Left lung (tissue), 10 donors: ENCODE results near the gene NEIL3. TPM values are rescaled to one million over a fixed set of nuclear protein-coding genes. Genes with fewer than 3 reads are reported as not detected.

Source experiments
- ATAC-seq: fragments of 200-7000 bp; cut with Tn5 transposase; one replicate; pipeline ENCODE4 v1.9.1; 2020; ENCODE audit warnings: moderate library complexity
- DNase-seq, 4 donors: peaks; one replicate each; pipeline ENCODE4 v3.0.0-alpha.2; 2013 to 2020
- H3K27ac ChIP-seq, 2 donors: fragments of 200-600 bp; sonication (generic) in 1 of 2; one replicate each; pipeline versions ENCODE4 v1.5.0 to v1.8.0; 2020 to 2021
- H3K27me3 ChIP-seq, 2 donors: fragments of 200-600 bp; sonication (generic) in 1 of 2; one replicate each; pipeline versions ENCODE4 v1.5.0 to v1.8.0; 2020 to 2021
- H3K36me3 ChIP-seq, 2 donors: fragments of 200-600 bp; sonication (generic) in 1 of 2; one replicate each; pipeline versions ENCODE4 v1.5.0 to v1.8.0; 2020 to 2021
- H3K4me1 ChIP-seq, 2 donors: fragments of 200-600 bp; one replicate each; pipeline ENCODE4 v1.8.0; 2021
- H3K4me3 ChIP-seq, 2 donors: fragments of 200-600 bp; sonication (generic) in 1 of 2; one replicate each; pipeline versions ENCODE4 v1.5.0 to v1.8.0; 2020 to 2021; ENCODE audit warnings: mild to moderate bottlenecking in 1 of 2
- H3K9me3 ChIP-seq, 2 donors: fragments of 200-600 bp; sonication (generic) in 1 of 2; one replicate each; pipeline versions ENCODE4 v1.5.0 to v1.8.0; 2020 to 2021
- intact Hi-C, 2 donors: fragments of 100-400 bp; cut with DNase I; formaldehyde crosslinking; loops; one replicate each; pipeline versions ENCODE4 v1.11.2 to v1.14.2; 2022
- polyA plus RNA-seq, 6 donors: library from polyadenylated mRNA; unstranded; fragments of 120-200 nt; gene quantifications; one replicate each; pipeline ENCODE4 v1.2.1, GENCODE V29; 2013; ENCODE audit not compliant: insufficient read length in 6 of 6
- total RNA-seq, 2 donors: library from RNA; stranded (reverse); fragmentation: NEBNext Ultra II Directional; extraction: Animal tissue kit (Norgen Biotek cat#: 25700); gene quantifications; one replicate each; pipeline ENCODE4 v1.2.1, GENCODE V29; 2021
- TF ChIP-seq, protein P1 (sequence below), 2 donors: fragments of 200-600 bp; sonication (generic) in 1 of 2; IDR thresholded peaks; one replicate each; pipeline versions ENCODE4 v1.5.0 to v1.8.0; 2021; ENCODE audit warnings: antibody characterized with exemption in 2 of 2
- donor health status: DM: no; HTN: yes; CAD: no.
- donor health status: DM: no; HTN: no; CAD: no.

Gene NEIL3
- total and polyA plus RNA-seq, 8 donors, result 2.2 to 12.5 (median 5.5) TPM

DNA sequence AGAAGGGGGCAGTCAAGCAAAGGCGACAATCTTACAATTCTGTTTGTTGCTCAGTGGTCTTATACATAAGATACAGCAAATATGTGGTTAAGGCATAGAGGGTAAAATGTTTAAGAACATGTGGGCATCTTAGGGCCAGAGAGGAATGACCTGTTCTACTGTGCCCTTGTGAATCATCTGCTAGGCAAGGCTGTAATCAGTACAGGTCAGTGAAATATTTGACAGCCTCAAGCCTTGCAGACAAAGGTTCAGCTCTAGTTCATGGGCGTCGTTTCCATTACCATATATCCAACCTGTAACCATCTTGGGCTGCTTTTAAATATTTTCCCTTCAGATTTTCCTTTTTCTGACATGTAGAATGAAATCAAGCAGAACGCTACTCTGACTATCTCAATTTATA lies 95.3 kb downstream of the NEIL3 start:
- intact Hi-C loops, result no loop called here
- ATAC-seq (no peak), DNase-seq (no peak)
- Histone ChIP-seq H3K9me3 (no peaks in the 10 kb centered on the region), H3K36me3 (no peaks in the 10 kb centered on the region), H3K27me3 (no peaks in the 10 kb centered on the region), H3K4me3 (no peak overlapping the region), H3K4me1 (no peaks in the 10 kb centered on the region), H3K27ac (no peak overlapping the region)
- TF ChIP-seq, protein P1, sequence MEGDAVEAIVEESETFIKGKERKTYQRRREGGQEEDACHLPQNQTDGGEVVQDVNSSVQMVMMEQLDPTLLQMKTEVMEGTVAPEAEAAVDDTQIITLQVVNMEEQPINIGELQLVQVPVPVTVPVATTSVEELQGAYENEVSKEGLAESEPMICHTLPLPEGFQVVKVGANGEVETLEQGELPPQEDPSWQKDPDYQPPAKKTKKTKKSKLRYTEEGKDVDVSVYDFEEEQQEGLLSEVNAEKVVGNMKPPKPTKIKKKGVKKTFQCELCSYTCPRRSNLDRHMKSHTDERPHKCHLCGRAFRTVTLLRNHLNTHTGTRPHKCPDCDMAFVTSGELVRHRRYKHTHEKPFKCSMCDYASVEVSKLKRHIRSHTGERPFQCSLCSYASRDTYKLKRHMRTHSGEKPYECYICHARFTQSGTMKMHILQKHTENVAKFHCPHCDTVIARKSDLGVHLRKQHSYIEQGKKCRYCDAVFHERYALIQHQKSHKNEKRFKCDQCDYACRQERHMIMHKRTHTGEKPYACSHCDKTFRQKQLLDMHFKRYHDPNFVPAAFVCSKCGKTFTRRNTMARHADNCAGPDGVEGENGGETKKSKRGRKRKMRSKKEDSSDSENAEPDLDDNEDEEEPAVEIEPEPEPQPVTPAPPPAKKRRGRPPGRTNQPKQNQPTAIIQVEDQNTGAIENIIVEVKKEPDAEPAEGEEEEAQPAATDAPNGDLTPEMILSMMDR (IDR thresholded peaks at IDR 0.05), result no peak

GRCh38 chr4:177405508-177405907 lies 95.8 kb downstream of the NEIL3 start:
- no peaks in the 10 kb centered on the region for H3K36me3 ChIP-seq
- DNase-seq, result no peak
- no peak for ATAC-seq
- TF ChIP-seq, protein P1 (IDR thresholded peaks at IDR 0.05), result no peak
- H3K27ac ChIP-seq, result no peak overlapping the region
- no peak overlapping the region for H3K4me3 ChIP-seq
- intact Hi-C loops, result no loop called here
- H3K27me3 ChIP-seq, result no peaks in the 10 kb centered on the region
- H3K4me1 ChIP-seq, result no peaks in the 10 kb centered on the region
- H3K9me3 ChIP-seq, result no peaks in the 10 kb centered on the region

GRCh38 chr4:177408023-177408422 lies 98.3 kb downstream of the NEIL3 start:
- DNase-seq, result no peak
- H3K27me3 ChIP-seq, result no peaks in the 10 kb centered on the region
- H3K4me3 ChIP-seq, result no peak overlapping the region
- ATAC-seq, result no peak
- H3K27ac ChIP-seq, result no peak overlapping the region
- TF ChIP-seq, protein P1 (IDR thresholded peaks at IDR 0.05), result no peak
- H3K36me3 ChIP-seq, result no peaks in the 10 kb centered on the region
- H3K9me3 ChIP-seq, result no peaks in the 10 kb centered on the region
- no peaks in the 10 kb centered on the region for H3K4me1 ChIP-seq
- intact Hi-C loops, result no loop called here

- intact Hi-C loops, result no loop called here
- ATAC-seq, result no peak
- no peak for DNase-seq
These were observed 100.9 kb downstream of the NEIL3 start for GRCh38 chr4:177410566-177410965.

DNA sequence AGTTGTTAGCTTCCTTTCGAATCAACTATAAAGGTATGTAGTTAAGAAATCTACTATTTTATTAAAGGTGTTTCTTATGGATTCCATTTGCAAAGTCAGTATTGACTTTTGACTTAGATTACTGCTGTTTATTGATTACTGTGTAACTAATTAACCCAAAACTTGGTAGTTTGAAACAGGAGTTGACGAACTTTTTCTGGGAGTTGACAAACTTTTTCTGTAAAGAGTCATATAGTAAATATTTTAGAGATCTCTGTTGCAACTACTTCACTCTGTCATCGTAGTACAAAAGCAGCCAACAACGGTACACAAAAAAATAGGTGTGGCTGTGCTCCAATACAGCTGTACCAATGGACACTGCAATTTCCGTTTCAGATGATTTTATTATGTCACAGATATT lies 102.3 kb downstream of the NEIL3 start:
- no peaks in the 10 kb centered on the region for H3K27me3 ChIP-seq
- no peaks in the 10 kb centered on the region for H3K9me3 ChIP-seq
- DNase-seq, result no peak
- no peaks in the 10 kb centered on the region for H3K4me1 ChIP-seq
- H3K4me3 ChIP-seq, result no peak overlapping the region
- H3K36me3 ChIP-seq, result no peaks in the 10 kb centered on the region
- intact Hi-C loops, result no loop called here
- TF ChIP-seq, protein P1 (IDR thresholded peaks at IDR 0.05), result no peak
- no peak for ATAC-seq
- no peak overlapping the region for H3K27ac ChIP-seq

More at GRCh38 chr4:177410566-177410965, 100.9 kb downstream of the NEIL3 start:
- Histone ChIP-seq H3K4me1 (no peaks in the 10 kb centered on the region), H3K9me3 (no peaks in the 10 kb centered on the region), H3K27me3 (no peaks in the 10 kb centered on the region), H3K4me3 (no peak overlapping the region), H3K27ac (no peak overlapping the region), H3K36me3 (no peaks in the 10 kb centered on the region)
- TF ChIP-seq, protein P1 (IDR thresholded peaks at IDR 0.05), result no peak

Other genes starting within 250 kb of the NEIL3 start
- gene AGA, start 132.6 kb downstream of the NEIL3 start, total RNA-seq, result 10 to 100 TPM; 28.8 to 31.3 TPM
- 10 to 100 TPM; 24.3 to 33.2 (median 28.3) TPM for gene AGA, start 132.6 kb downstream of the NEIL3 start, polyA plus RNA-seq